A549 treated with DMSO at 1 μM for 4 hours (cell line): ENCODE data around the gene FERD3L. TPM values are rescaled to one million over a fixed set of nuclear protein-coding genes. Genes with fewer than 3 reads are reported as not detected.

ENCODE experiments used
- total RNA-seq: library from RNA; stranded (reverse); fragments of 200-300 nt; extraction: Qiagen RNA extraction; gene quantifications from 5 replicates; pipeline ENCODE4 v1.2.3, GENCODE V29; 2022; ENCODE audit warnings: low read depth

Gene FERD3L, protein sequence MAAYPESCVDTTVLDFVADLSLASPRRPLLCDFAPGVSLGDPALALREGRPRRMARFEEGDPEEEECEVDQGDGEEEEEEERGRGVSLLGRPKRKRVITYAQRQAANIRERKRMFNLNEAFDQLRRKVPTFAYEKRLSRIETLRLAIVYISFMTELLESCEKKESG
- not detected in 5 replicates for total RNA-seq

DNA sequence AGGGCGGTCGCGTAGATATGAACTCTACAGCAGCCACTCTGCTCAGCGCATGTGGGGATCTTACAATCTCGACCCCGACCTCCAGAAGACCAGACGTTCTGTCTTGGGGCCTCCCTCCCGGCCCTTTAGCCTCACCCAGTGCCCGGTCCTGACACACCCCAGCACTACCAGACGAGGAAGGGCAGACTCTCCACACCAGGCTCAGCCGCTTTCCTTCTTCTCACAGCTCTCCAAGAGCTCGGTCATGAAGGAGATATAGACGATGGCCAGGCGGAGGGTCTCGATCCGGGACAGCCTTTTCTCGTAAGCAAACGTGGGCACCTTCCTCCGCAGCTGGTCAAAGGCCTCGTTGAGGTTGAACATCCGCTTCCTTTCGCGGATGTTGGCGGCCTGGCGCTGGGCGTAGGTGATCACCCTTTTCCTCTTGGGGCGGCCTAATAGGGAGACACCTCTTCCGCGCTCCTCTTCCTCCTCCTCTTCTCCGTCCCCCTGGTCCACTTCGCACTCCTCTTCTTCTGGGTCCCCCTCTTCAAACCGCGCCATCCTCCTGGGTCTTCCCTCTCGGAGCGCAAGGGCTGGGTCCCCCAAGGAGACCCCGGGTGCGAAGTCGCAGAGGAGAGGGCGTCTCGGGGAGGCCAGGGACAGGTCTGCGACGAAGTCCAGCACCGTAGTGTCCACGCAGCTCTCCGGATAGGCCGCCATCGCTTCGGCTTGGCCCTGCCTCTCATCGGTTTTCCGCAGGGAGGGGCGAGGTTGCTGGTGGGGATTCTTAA lies at the start of gene FERD3L:
TSS of gene FERD3L (minus strand) at position 761 of the 773 bp plus-strand sequence. CDS start at position 702, 59 bp downstream.

DNA sequence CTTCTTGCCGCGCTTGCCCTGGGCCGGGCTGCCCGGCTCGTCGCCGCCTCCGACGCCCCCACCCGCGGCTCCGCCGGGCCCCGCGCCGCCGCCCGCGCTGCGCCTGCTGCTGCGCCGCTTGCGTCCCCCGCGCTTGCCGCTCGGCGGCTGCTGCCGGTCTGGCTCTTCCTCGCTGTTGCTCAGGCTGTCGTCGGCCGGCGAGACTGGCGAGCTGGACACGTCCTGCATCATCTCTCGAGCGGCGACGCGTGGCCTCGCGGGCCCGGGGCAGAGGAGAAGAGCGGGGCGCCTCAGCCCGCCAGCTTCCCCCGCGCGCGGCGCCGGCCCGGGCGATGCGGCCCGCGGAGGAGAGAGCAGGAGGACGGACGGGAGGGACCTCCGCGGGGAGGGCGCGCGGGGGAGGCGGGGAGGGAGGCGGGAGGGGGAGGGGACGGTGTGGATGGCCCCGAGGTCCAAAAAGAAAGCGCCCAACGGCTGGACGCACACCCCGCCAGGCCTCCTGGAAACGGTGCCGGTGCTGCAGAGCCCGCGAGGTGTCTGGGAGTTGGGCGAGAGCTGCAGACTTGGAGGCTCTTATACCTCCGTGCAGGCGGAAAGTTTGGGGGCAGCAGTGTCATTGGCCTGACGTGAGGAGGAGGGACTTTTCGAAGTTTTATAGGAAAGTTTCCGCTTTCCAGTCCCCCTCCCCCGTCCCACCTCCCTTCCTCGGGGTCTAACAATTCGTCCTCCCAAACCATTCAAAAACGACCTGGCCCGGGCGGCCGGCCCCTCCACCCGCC lies 27.9 kb downstream of the FERD3L start, which contains the start of gene TWIST1:
TSS of gene TWIST1 (minus strand) at position 546 of the 779 bp plus-strand sequence. CDS start at position 231, 315 bp downstream.

Other genes with a start within 250 kb of the FERD3L start
- 2.6 to 4.6 TPM (median 3.9 TPM) in 5 replicates for gene TWIST1, start 27.8 kb downstream of the FERD3L start, total RNA-seq